SK-N-SH (cell line): ENCODE measurements around the gene GNPDA2.

Experiments
- EP300 ChIP-seq, 2 experiments: IDR thresholded peaks; 2 replicates each; pipeline versions ENCODE4 v1.4.0 to v1.6.1; 2012; ENCODE audit warnings: borderline replicate concordance in 1 of 2, low read depth in 1 of 2, low read length in 1 of 2
- JUND ChIP-seq: IDR thresholded peaks from 2 replicates; pipeline ENCODE4 v1.4.0; 2012
- NFIC ChIP-seq: IDR thresholded peaks from 2 replicates; pipeline ENCODE4 v1.4.0; 2012; ENCODE audit warnings: borderline replicate concordance
- POLR2AphosphoS5 ChIP-seq: IDR thresholded peaks from 2 replicates; pipeline ENCODE4 v1.6.1; 2012; ENCODE audit warnings: low read depth, low read length
- SIN3A ChIP-seq: IDR thresholded peaks from 2 replicates; pipeline ENCODE4 v1.6.1; 2012; ENCODE audit warnings: low read depth, mild to moderate bottlenecking, low read length, moderate library complexity, borderline replicate concordance
- TF ChIP-seq, protein P1 (sequence below): IDR thresholded peaks from 2 replicates; pipeline ENCODE4 v1.4.0; 2012; ENCODE audit warnings: low read depth, borderline replicate concordance
- TF ChIP-seq, protein P2 (sequence below): fragments of 200-600 bp; sonication (generic); IDR thresholded peaks from 2 replicates; pipeline ENCODE4 v1.6.1; 2017; ENCODE audit warnings: antibody characterized with exemption, mild to moderate bottlenecking, moderate library complexity

DNA sequence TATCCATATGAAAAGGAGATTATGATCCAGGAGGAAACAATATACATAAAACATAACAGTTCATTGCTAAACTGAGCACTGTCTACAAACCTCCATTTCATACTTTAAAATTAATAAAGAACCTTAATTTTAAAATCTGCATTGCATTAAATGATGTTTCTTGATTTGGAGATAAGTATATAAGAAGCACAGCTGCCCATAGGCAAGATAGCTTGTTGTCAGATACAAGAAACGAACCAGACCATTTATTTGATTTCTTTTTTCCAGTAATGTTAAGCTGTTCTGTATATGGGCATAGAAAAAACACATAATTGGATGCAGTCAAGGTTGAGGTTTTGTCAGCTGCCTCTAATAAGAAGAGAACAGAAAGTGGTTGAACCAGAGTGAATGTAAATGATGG lies 41.7 kb downstream of the GNPDA2 start:
- TF ChIP-seq NFIC = no peak
- TF ChIP-seq JUND = no peak
- TF ChIP-seq EP300 (IDR thresholded peaks at IDR 0.05; ENCODE audit: borderline replicate concordance in 1 of 2, low read depth in 1 of 2, low read length in 1 of 2) = peak in 1 of 2 experiments; percentile 69; a peak in 1 of 4 replicates
- TF ChIP-seq POLR2AphosphoS5 = no peak
- TF ChIP-seq, protein P1, sequence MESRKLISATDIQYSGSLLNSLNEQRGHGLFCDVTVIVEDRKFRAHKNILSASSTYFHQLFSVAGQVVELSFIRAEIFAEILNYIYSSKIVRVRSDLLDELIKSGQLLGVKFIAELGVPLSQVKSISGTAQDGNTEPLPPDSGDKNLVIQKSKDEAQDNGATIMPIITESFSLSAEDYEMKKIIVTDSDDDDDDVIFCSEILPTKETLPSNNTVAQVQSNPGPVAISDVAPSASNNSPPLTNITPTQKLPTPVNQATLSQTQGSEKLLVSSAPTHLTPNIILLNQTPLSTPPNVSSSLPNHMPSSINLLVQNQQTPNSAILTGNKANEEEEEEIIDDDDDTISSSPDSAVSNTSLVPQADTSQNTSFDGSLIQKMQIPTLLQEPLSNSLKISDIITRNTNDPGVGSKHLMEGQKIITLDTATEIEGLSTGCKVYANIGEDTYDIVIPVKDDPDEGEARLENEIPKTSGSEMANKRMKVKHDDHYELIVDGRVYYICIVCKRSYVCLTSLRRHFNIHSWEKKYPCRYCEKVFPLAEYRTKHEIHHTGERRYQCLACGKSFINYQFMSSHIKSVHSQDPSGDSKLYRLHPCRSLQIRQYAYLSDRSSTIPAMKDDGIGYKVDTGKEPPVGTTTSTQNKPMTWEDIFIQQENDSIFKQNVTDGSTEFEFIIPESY = no peak
- TF ChIP-seq, protein P2, sequence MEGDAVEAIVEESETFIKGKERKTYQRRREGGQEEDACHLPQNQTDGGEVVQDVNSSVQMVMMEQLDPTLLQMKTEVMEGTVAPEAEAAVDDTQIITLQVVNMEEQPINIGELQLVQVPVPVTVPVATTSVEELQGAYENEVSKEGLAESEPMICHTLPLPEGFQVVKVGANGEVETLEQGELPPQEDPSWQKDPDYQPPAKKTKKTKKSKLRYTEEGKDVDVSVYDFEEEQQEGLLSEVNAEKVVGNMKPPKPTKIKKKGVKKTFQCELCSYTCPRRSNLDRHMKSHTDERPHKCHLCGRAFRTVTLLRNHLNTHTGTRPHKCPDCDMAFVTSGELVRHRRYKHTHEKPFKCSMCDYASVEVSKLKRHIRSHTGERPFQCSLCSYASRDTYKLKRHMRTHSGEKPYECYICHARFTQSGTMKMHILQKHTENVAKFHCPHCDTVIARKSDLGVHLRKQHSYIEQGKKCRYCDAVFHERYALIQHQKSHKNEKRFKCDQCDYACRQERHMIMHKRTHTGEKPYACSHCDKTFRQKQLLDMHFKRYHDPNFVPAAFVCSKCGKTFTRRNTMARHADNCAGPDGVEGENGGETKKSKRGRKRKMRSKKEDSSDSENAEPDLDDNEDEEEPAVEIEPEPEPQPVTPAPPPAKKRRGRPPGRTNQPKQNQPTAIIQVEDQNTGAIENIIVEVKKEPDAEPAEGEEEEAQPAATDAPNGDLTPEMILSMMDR = no peak
- TF ChIP-seq SIN3A = no peak
